Measurements from ENCODE around the gene GCDH. TPM values are rescaled to one million over a fixed set of nuclear protein-coding genes. Genes with fewer than 3 reads are reported as not detected.

GCDH gene
- total RNA-seq, 1 donor from 2014 or later: 46.8 TPM

DNA sequence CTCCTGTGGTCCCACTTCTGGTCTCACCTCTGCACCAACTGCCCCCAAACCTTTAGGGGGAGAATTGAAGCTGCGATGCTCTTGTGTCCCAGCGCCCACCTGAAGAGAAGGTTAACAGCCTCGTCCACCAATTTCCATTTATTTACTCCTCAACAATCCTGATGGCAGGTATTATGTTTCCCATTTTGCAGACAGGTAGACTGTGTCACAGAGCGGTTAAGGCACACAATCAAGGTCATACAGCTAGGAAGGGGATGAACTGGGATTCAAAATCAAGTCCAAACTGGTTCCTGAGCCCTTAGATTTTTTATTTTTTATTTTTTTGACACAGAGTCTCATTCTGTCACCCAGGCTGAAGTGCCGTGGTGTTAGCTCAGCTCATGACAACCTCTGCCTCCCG, 15.9 kb upstream of the GCDH start:
- Mint-ChIP-seq H3K4me1 (ENCODE audit: unreplicated experiment) (no peaks in the 10 kb centered on the region), H3K9me3 (peaks cover 6% of the 10 kb centered on the region), H3K27ac (no peak overlapping the region), H3K27me3 (no peaks in the 10 kb centered on the region), H3K36me3 (peaks cover 10% of the 10 kb centered on the region), H3K4me3 (no peak overlapping the region)
- TF ChIP-seq, protein P1, sequence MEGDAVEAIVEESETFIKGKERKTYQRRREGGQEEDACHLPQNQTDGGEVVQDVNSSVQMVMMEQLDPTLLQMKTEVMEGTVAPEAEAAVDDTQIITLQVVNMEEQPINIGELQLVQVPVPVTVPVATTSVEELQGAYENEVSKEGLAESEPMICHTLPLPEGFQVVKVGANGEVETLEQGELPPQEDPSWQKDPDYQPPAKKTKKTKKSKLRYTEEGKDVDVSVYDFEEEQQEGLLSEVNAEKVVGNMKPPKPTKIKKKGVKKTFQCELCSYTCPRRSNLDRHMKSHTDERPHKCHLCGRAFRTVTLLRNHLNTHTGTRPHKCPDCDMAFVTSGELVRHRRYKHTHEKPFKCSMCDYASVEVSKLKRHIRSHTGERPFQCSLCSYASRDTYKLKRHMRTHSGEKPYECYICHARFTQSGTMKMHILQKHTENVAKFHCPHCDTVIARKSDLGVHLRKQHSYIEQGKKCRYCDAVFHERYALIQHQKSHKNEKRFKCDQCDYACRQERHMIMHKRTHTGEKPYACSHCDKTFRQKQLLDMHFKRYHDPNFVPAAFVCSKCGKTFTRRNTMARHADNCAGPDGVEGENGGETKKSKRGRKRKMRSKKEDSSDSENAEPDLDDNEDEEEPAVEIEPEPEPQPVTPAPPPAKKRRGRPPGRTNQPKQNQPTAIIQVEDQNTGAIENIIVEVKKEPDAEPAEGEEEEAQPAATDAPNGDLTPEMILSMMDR (conservative IDR thresholded peaks at IDR 0.05): no peak
- no peak for DNase-seq (ENCODE audit: extremely low spot score, unreplicated experiment)

DNA sequence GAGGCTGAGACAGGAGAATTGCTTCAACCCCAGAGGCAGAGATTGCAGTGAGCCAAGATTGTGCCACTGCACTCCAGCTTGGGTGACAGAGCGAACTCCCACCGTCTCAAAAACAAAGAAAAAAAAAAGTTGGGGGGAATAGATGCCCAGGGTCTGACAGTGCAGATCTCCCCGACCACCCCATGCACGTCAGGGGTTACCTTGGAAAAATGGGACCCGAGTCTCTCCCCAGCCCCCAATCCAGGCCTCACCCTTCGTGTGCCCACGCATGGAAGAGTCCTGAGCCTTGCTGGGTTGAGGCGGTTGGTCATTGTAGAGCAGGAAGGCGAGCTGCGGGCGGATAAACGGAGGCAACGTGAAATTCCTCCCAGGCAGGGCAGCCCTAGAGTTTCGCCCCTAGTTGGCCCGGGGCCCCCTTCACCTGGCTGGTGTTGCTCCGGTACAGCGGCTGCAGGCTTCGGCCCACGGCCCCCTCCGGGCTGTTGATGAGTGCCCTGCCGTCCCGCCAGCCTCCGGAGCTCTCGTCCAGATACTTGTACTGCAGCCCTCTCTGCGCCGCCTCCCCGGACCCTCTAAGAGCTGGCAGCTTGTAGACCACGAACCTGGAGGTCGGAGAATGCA, 10.3 kb upstream of the GCDH start:
- Mint-ChIP-seq H3K27ac (peak overlapping the region; percentile 81), H3K4me1 (ENCODE audit: unreplicated experiment) (no peaks in the 10 kb centered on the region), H3K36me3 (no peaks in the 10 kb centered on the region), H3K9me3 (no peaks in the 10 kb centered on the region), H3K27me3 (peaks cover 25% of the 10 kb centered on the region), H3K4me3 (peak overlapping the region; percentile 89)
- no peak for DNase-seq (ENCODE audit: extremely low spot score, unreplicated experiment)
- TF ChIP-seq, protein P1 (conservative IDR thresholded peaks at IDR 0.05): no peak

DNA sequence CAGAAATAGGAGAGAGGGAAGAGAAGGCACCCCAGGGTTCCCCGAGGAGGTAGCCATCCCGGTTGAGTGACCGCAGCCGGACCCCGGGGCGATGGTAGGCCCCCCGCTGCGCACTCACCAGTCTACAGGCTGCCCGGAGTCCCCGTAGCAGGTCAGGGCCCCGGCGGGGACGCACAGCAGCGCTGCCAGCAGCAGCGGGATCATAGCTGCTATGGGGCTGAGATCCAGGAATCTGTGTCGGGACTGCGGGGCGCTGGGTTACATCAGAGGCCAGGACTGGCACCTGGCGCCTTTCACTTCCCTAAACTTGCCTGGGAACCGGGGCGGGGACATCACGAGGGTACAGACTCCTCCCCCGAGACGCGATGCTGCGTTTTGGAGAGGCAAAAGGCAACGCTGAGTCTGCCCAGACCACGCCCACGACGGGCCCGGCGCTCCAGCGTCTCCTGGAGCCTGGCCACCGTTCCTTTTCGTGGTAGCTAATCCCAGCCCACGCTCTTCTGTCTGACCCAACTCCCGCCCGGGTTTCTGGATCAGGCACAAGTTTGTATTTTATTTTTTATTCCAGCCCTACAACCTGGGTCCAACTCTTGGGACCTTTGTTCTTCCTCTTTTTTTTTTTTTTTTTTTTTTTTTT, 9.7 kb upstream of the GCDH start, which contains the start of gene DNASE2:
Gene DNASE2, minus strand, starts transcription at position 278 of the 637 bp plus-strand sequence. Its CDS starts 74 bp downstream, at position 204.
- no peaks in the 10 kb centered on the region for H3K36me3 Mint-ChIP-seq
- peaks cover 28% of the 10 kb centered on the region for H3K27me3 Mint-ChIP-seq
- H3K4me3 Mint-ChIP-seq: peak within 1 kb of the TSS; percentile 89
- peak; percentile 88 for DNase-seq (ENCODE audit: extremely low spot score, unreplicated experiment)
- TF ChIP-seq, protein P1 (conservative IDR thresholded peaks at IDR 0.05): no peak
- no peaks in the 10 kb centered on the region for H3K9me3 Mint-ChIP-seq
- H3K27ac Mint-ChIP-seq: peak within 1 kb of the TSS; percentile 81
- no peaks in the 10 kb centered on the region for H3K4me1 Mint-ChIP-seq (ENCODE audit: unreplicated experiment)

DNA sequence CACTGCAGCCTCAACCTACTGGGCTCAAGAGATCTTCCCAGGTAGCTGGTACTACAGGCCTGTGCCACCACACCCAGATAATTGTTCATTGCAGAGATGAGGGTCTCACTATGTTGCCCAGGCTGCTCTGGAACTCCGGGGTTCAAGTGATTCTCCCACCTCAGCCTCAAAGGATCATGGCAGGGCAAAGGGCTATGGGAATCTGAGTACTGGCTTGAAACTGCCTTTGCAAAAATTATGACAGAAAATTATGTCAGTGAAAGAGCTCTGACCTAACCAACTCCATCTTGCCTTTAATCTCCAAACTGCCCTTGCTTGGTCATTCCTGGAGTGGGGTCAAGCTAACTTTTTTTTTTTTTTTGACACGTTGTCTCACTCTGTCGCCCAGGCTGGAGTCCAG, 8.4 kb upstream of the GCDH start:
- Mint-ChIP-seq H3K4me3 (peak overlapping the region; percentile 89), H3K27ac (peak overlapping the region; percentile 70), H3K27me3 (peaks cover 38% of the 10 kb centered on the region), H3K36me3 (no peaks in the 10 kb centered on the region), H3K4me1 (ENCODE audit: unreplicated experiment) (no peaks in the 10 kb centered on the region), H3K9me3 (no peaks in the 10 kb centered on the region)
- TF ChIP-seq, protein P1 (conservative IDR thresholded peaks at IDR 0.05): no peak
- no peak for DNase-seq (ENCODE audit: extremely low spot score, unreplicated experiment)

DNA sequence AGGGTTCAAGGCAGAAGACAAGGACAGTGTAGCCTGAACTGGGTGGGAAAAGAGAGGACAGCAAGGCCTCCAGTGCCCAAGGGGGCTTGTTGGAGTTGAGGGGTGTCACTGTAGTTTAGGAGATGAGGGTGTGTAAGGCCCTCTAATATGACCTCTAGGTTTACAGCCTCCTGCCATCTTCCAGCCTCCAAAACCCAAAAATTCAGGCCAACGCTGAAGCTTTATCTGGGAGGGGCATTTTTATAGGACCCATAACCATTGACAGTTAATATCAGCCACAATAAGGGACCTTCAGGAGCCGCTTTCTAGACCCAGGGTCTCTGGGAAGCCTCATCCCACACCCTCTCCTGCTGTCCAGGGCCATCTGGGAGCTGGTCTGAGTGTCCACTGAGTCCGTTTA, 6.8 kb upstream of the GCDH start:
- Mint-ChIP-seq H3K4me1 (ENCODE audit: unreplicated experiment) (no peaks in the 10 kb centered on the region), H3K27ac (no peak overlapping the region), H3K4me3 (peak overlapping the region; percentile 40), H3K9me3 (no peaks in the 10 kb centered on the region), H3K36me3 (no peaks in the 10 kb centered on the region), H3K27me3 (peaks cover 46% of the 10 kb centered on the region)
- no peak for DNase-seq (ENCODE audit: extremely low spot score, unreplicated experiment)
- TF ChIP-seq, protein P1 (conservative IDR thresholded peaks at IDR 0.05): no peak
